H1 (cell line): ENCODE results near the gene CDS2. TPM values are rescaled to one million over a fixed set of nuclear protein-coding genes. Genes with fewer than 3 reads are reported as not detected.

Experiments
- CTCF ChIA-PET: fragments of 300-600 bp; sonication (Branson Sonifier 250); formaldehyde crosslinking; loops from one replicate; lab custom pipeline; 2021; ENCODE audit not compliant: partially characterized antibody; lab: Charles Lee
- POLR2A ChIA-PET: fragments of 300-600 bp; sonication (Branson Sonifier 250); formaldehyde crosslinking; loops from one replicate; lab custom pipeline; 2021; ENCODE audit warnings: inconsistent platforms; ENCODE audit not compliant: partially characterized antibody; lab: Charles Lee
- DNase-seq, 2 experiments: peaks; one replicate each; pipeline versions ENCODE4 v3.0.0 to v3.0.0-alpha.2; 2010 to 2022; ENCODE audit warnings: low spot score in 2 of 2, low read depth in 1 of 2, mixed read lengths in 1 of 2
- FAIRE-seq: peaks from 2 replicates; lab custom pipeline; 2011; peaks lifted over from hg19 to GRCh38; lab: Jason Lieb, UNC
- H2AFZ ChIP-seq: 2 replicates; pipeline ENCODE4 v1.8.1; 2012; ENCODE audit warnings: low read length, inconsistent platforms
- H2AK5ac ChIP-seq: 2 replicates; pipeline ENCODE4 v1.6.1; 2013; ENCODE audit warnings: low read depth, low read length
- H2BK120ac ChIP-seq: replicated peaks from 2 replicates; pipeline ENCODE3; 2013; ENCODE audit warnings: low read depth, low read length, inconsistent platforms
- H2BK12ac ChIP-seq: 2 replicates; pipeline ENCODE4 v1.6.1; 2013; ENCODE audit warnings: low read depth, low read length
- H2BK15ac ChIP-seq: 2 replicates; pipeline ENCODE4 v1.6.1; 2013; ENCODE audit warnings: low read length
- H2BK20ac ChIP-seq: 2 replicates; pipeline ENCODE4 v1.6.1; 2013; ENCODE audit warnings: low read length
- H2BK5ac ChIP-seq: 2 replicates; pipeline ENCODE4 v1.6.1; 2013; ENCODE audit warnings: low read depth, low read length
- H3K14ac ChIP-seq: 2 replicates; pipeline ENCODE4 v1.6.1; 2013; ENCODE audit warnings: inconsistent platforms; ENCODE audit not compliant: insufficient read length
- H3K18ac ChIP-seq: 2 replicates; pipeline ENCODE4 v1.6.1; 2013; ENCODE audit warnings: low read length; ENCODE audit errors: extremely low read depth
- H3K23ac ChIP-seq: 2 replicates; pipeline ENCODE4 v1.6.1; 2013; ENCODE audit warnings: inconsistent platforms; ENCODE audit not compliant: insufficient read length
- H3K23me2 ChIP-seq: 2 replicates; pipeline ENCODE4 v1.6.1; 2013; ENCODE audit warnings: low read depth, low read length
- H3K27ac ChIP-seq: 2 replicates; pipeline ENCODE4 v1.6.1; 2011; ENCODE audit warnings: low read depth, low read length, inconsistent platforms
- H3K27me3 ChIP-seq, 4 experiments: replicated peaks in 1 of 4; 1 replicate in 1 of 4; 2 replicates in 3 of 4; pipeline versions ENCODE4 v1.6.1 to v1.8.1; 2011 to 2013; ENCODE audit warnings: low read length in 3 of 4, mild to moderate bottlenecking in 3 of 4, inconsistent platforms in 2 of 4, mixed read lengths in 2 of 4, moderate library complexity in 1 of 4; ENCODE audit not compliant: control insufficient read depth in 3 of 4, insufficient read depth in 3 of 4; ENCODE audit errors: extremely low read depth in 1 of 4
- H3K36me3 ChIP-seq, 4 experiments: 2 replicates each; pipeline versions ENCODE4 v1.6.1 to v1.8.1; 2011 to 2013; ENCODE audit warnings: mild to moderate bottlenecking in 4 of 4, low read length in 3 of 4, moderate library complexity in 2 of 4, control low read depth in 1 of 4, inconsistent platforms in 1 of 4; ENCODE audit not compliant: insufficient read depth in 4 of 4, control insufficient read depth in 2 of 4
- H3K4ac ChIP-seq: replicated peaks from 2 replicates; pipeline ENCODE3; 2013; ENCODE audit warnings: low read length, low read depth, mixed read lengths, inconsistent platforms; ENCODE audit not compliant: insufficient read length
- H3K4me1 ChIP-seq, 4 experiments: replicated peaks in 1 of 4; 1 replicate in 1 of 4; 2 replicates in 3 of 4; pipeline versions ENCODE4 v1.6.1 to v1.8.1; 2011 to 2013; ENCODE audit warnings: low read length in 3 of 4, inconsistent platforms in 2 of 4, mixed read lengths in 1 of 4; ENCODE audit not compliant: insufficient read depth in 4 of 4, control insufficient read depth in 3 of 4
- H3K4me2 ChIP-seq, 2 experiments: 2 replicates each; pipeline versions ENCODE4 v1.6.1 to v1.8.1; 2011 to 2013; ENCODE audit warnings: low read depth in 2 of 2, low read length in 2 of 2, control low read depth in 1 of 2, inconsistent platforms in 1 of 2, mild to moderate bottlenecking in 1 of 2; ENCODE audit not compliant: insufficient read depth in 1 of 2
- H3K4me3 ChIP-seq, 4 experiments: fragments of 200-600, 300-600 bp in 1 of 4; sonication (generic), shearing (Covaris generic), sonication (Bioruptor Twin) in 1 of 4; 2 replicates each; pipeline versions ENCODE4 v1.5.1 to v1.8.1; 2011 to 2016; ENCODE audit warnings: low read length in 4 of 4, low read depth in 3 of 4, control low read depth in 2 of 4, inconsistent platforms in 2 of 4, mild to moderate bottlenecking in 2 of 4, mixed read lengths in 1 of 4, moderate library complexity in 1 of 4; ENCODE audit not compliant: insufficient read depth in 2 of 4; ENCODE audit errors: extremely low read depth in 1 of 4
- H3K56ac ChIP-seq: replicated peaks from 2 replicates; pipeline ENCODE3; 2013; ENCODE audit warnings: low read depth, mild to moderate bottlenecking, mixed read lengths, low read length, inconsistent platforms; ENCODE audit not compliant: insufficient read length
- H3K79me1 ChIP-seq: 2 replicates; pipeline ENCODE4 v1.6.1; 2013; ENCODE audit warnings: low read depth, low read length, control low read depth
- H3K79me2 ChIP-seq, 2 experiments: 2 replicates each; pipeline versions ENCODE4 v1.6.1 to v1.8.1; 2012 to 2013; ENCODE audit warnings: low read length in 2 of 2, mild to moderate bottlenecking in 2 of 2, inconsistent platforms in 1 of 2; ENCODE audit not compliant: insufficient read depth in 2 of 2, control insufficient read depth in 1 of 2
- H3K9ac ChIP-seq, 4 experiments: replicated peaks in 1 of 4; 1 replicate in 1 of 4; 2 replicates in 3 of 4; pipeline versions ENCODE4 v1.6.1 to v1.8.1; 2011 to 2013; ENCODE audit warnings: low read depth in 3 of 4, low read length in 3 of 4, control low read depth in 2 of 4, mild to moderate bottlenecking in 2 of 4, moderate library complexity in 2 of 4, inconsistent platforms in 1 of 4; ENCODE audit errors: extremely low read depth in 1 of 4
- H3K9me3 ChIP-seq, 2 experiments: 2 replicates each; pipeline versions ENCODE4 v1.6.1 to v1.8.1; 2012 to 2013; ENCODE audit warnings: mild to moderate bottlenecking in 2 of 2, moderate library complexity in 2 of 2, control low read depth in 1 of 2, inconsistent platforms in 1 of 2, low read depth in 1 of 2, low read length in 1 of 2, mixed read lengths in 1 of 2; ENCODE audit not compliant: insufficient read depth in 2 of 2
- H4K20me1 ChIP-seq, 2 experiments: replicated peaks in 1 of 2; 2 replicates each; pipeline versions ENCODE3 to v1.8.1; 2011 to 2013; ENCODE audit warnings: inconsistent platforms in 2 of 2, low read length in 2 of 2, mild to moderate bottlenecking in 1 of 2; ENCODE audit not compliant: insufficient read depth in 2 of 2, control insufficient read depth in 1 of 2
- H4K5ac ChIP-seq: 2 replicates; pipeline ENCODE4 v1.6.1; 2013; ENCODE audit warnings: low read length, low read depth, mixed read lengths, inconsistent platforms; ENCODE audit not compliant: insufficient read length
- H4K8ac ChIP-seq: 2 replicates; pipeline ENCODE4 v1.8.0; 2013; ENCODE audit warnings: mild to moderate bottlenecking, moderate library complexity, low read length, inconsistent platforms; ENCODE audit not compliant: insufficient read depth; ENCODE audit errors: extremely low read depth
- H4K91ac ChIP-seq: replicated peaks from 2 replicates; pipeline ENCODE3; 2013; ENCODE audit warnings: low read length, mixed read lengths, inconsistent platforms; ENCODE audit not compliant: insufficient read length
- ATF2 ChIP-seq: IDR thresholded peaks from 2 replicates; pipeline ENCODE4 v1.6.1; 2012; ENCODE audit warnings: low read length, inconsistent platforms
- BRCA1 ChIP-seq: IDR thresholded peaks from 2 replicates; pipeline ENCODE4 v1.6.1; 2012; ENCODE audit warnings: low read depth, low read length, improper control_type of control experiment
- CBX5 ChIP-seq: fragments of 300-800, 300-1000 bp; sonication (generic); IDR thresholded peaks from 2 replicates; pipeline ENCODE4 v1.7.1; 2016; ENCODE audit warnings: antibody characterized with exemption, low read length, low read depth
- GTF2F1 ChIP-seq: IDR thresholded peaks from 2 replicates; pipeline ENCODE4 v1.6.1; 2012; ENCODE audit warnings: low read depth, low read length, improper control_type of control experiment, borderline replicate concordance
- HDAC2 ChIP-seq, 2 experiments: fragments of 300-600 bp in 1 of 2; sonication (generic) in 1 of 2; IDR thresholded peaks; 2 replicates each; pipeline ENCODE4 v1.6.1; 2011 to 2012; ENCODE audit warnings: low read depth in 2 of 2, low read length in 2 of 2, mild to moderate bottlenecking in 2 of 2, moderate library complexity in 2 of 2, borderline replicate concordance in 1 of 2, inconsistent platforms in 1 of 2
- HDAC6 ChIP-seq: IDR thresholded peaks from one replicate; pipeline ENCODE4 v1.7.1; 2012; ENCODE audit warnings: low read depth, mild to moderate bottlenecking, inconsistent platforms, low read length, moderate library complexity
- KDM1A ChIP-seq: fragments of 200-600, 300-600 bp; sonication (generic); IDR thresholded peaks from 2 replicates; pipeline ENCODE4 v1.7.1; 2016; ENCODE audit warnings: mild to moderate bottlenecking, low read length, borderline replicate concordance
- POLR2A ChIP-seq, 2 experiments: IDR thresholded peaks; 1 replicate in 1 of 2; 2 replicates in 1 of 2; pipeline ENCODE4 v1.6.1; 2011; ENCODE audit warnings: low read depth in 2 of 2, low read length in 2 of 2, mild to moderate bottlenecking in 2 of 2; ENCODE audit errors: control extremely low read depth in 1 of 2
- POU5F1 ChIP-seq: IDR thresholded peaks from 2 replicates; pipeline ENCODE4 v1.6.1; 2011; ENCODE audit warnings: low read depth, mild to moderate bottlenecking, low read length, moderate library complexity
- RFX5 ChIP-seq: IDR thresholded peaks from 2 replicates; pipeline ENCODE4 v1.6.1; 2011; ENCODE audit warnings: low read depth, low read length, improper control_type of control experiment, borderline replicate concordance
- SIN3A ChIP-seq, 2 experiments: IDR thresholded peaks in 1 of 2; conservative IDR thresholded peaks in 1 of 2; 2 replicates each; pipeline ENCODE4 v1.6.1; 2011 to 2012; ENCODE audit warnings: low read length in 2 of 2, improper control_type of control experiment in 1 of 2, low read depth in 1 of 2, mild to moderate bottlenecking in 1 of 2
- SIRT6 ChIP-seq: IDR thresholded peaks from one replicate; pipeline ENCODE4 v1.7.1; 2012; ENCODE audit warnings: low read length, inconsistent platforms
- WGBS, 2 experiments: shearing (Covaris generic) in 1 of 2; methylation state at CpG; one replicate each; pipeline versions ENCODE4 v1.1.6 to v1.1.7; 2013 to 2015; ENCODE audit warnings: low lambda C conversion rate in 2 of 2, mixed read lengths in 2 of 2, inconsistent platforms in 1 of 2, low coverage in 1 of 2, missing lambda C conversion rate in 1 of 2; ENCODE audit not compliant: insufficient replicate concordance in 2 of 2, insufficient coverage in 1 of 2, insufficient read length in 1 of 2; ENCODE audit errors: extremely low coverage in 1 of 2, missing lambda C conversion rate in 1 of 2; 5-methylcytosine and 5-hydroxymethylcytosine counted together
- polyA plus RNA-seq, 7 experiments: library from polyadenylated mRNA; depleted of rRNA in 3 of 7; stranded (reverse) in 5 of 7; unstranded in 2 of 7; fragments of >200 nt in 5 of 7; fragments of 200-250 nt in 2 of 7; gene quantifications; 1 replicate in 5 of 7; 2 replicates in 1 of 7; 4 replicates in 1 of 7; pipeline versions ENCODE4 v1.2.1 to v1.2.3, GENCODE V29; 2011 to 2013; ENCODE audit warnings: missing spikeins in 2 of 7, mixed read lengths in 2 of 7
- total RNA-seq: library from RNA; stranded (reverse); fragmentation: NEBNext Ultra II Directional; extraction: Animal tissue kit (Norgen Biotek cat#: 25700); gene quantifications from 2 replicates; pipeline ENCODE4 v1.2.1, GENCODE V29; 2021

Gene CDS2
- total and polyA plus RNA-seq, 2 of the 8 experiments (the other 6 are each of a cell fraction or from before 2014, with no cell fraction given): 54.0 to 56.2 TPM

- H3K4me3 ChIP-seq: no peak overlapping the region
- CTCF ChIA-PET: interaction anchor here (0.6 kb wide), 1 partner anchor 325 kb away, joined by 3 read pairs; no protein-coding TSS in a partner anchor
- no peaks in the 10 kb centered on the region for H3K79me1 ChIP-seq
- H2BK5ac ChIP-seq: no peak overlapping the region
- FAIRE-seq (no peak), DNase-seq (no peak)
- no peak overlapping the region for H3K4me2 ChIP-seq
- H3K23me2 ChIP-seq: no peaks in the 10 kb centered on the region
- no peak overlapping the region for H2BK15ac ChIP-seq
- no peak overlapping the region for H4K91ac ChIP-seq
- H2AFZ ChIP-seq: no peak overlapping the region
- H3K18ac ChIP-seq: no peak overlapping the region
- no peak overlapping the region for H3K23ac ChIP-seq
- peaks cover 0 to 4% (median 2%) of the 10 kb centered on the region in 4 experiments; a peak in 5 of 7 replicates for H3K4me1 ChIP-seq
- H4K5ac ChIP-seq: no peak overlapping the region
- H3K79me2 ChIP-seq: no peaks in the 10 kb centered on the region
- H2AK5ac ChIP-seq: no peak overlapping the region
- H3K4ac ChIP-seq: no peak overlapping the region
- no peaks in the 10 kb centered on the region for H3K9me3 ChIP-seq
- POLR2A ChIA-PET: no interaction called here
- no peak overlapping the region for H2BK120ac ChIP-seq
- H3K27ac ChIP-seq: no peak overlapping the region
- no peak overlapping the region for H2BK20ac ChIP-seq
- H4K20me1 ChIP-seq: no peaks in the 10 kb centered on the region
- H3K56ac ChIP-seq: no peak overlapping the region
- H3K9ac ChIP-seq: no peak overlapping the region
- no peaks in the 10 kb centered on the region for H3K27me3 ChIP-seq
- H4K8ac ChIP-seq: no peak overlapping the region
- no peaks in the 10 kb centered on the region for H3K36me3 ChIP-seq
- no peak overlapping the region for H3K14ac ChIP-seq
- H2BK12ac ChIP-seq: no peak overlapping the region
- WGBS, 2 experiments: 89% methylated on average over 4 of the region's 4 CpGs; no CpG with 5 or more reads in 1 of the 2 experiments
- TF ChIP-seq SIRT6 (no peak), CBX5 (no peak), BRCA1 (no peak), SIN3A (conservative IDR thresholded peaks at IDR 0.05 in 1 of 2, IDR thresholded peaks at IDR 0.05 in 1 of 2; ENCODE audit: low read depth in 1 of 2, low read length in 2 of 2) (no peak), HDAC6 (no peak), RFX5 (no peak), POU5F1 (no peak), HDAC2 (IDR thresholded peaks at IDR 0.05; ENCODE audit: borderline replicate concordance in 1 of 2, low read depth in 2 of 2, low read length in 2 of 2) (no peak), POLR2A (IDR thresholded peaks at IDR 0.05; ENCODE audit: control extremely low read depth in 1 of 2, low read depth in 2 of 2, low read length in 2 of 2) (no peak), GTF2F1 (no peak), ATF2 (no peak), KDM1A (no peak)
These were observed 48.9 kb upstream of the CDS2 start for GRCh38 chr20:5077761-5078387.
